GM12864 (cell line): ENCODE measurements around the gene CDK15.

Experiments used
- DNase-seq: peaks from one replicate; pipeline ENCODE4 v3.0.0-alpha.2; 2011; ENCODE audit warnings: low read depth
- H3K4me3 ChIP-seq: 2 replicates; pipeline ENCODE4 v1.5.1; 2011; ENCODE audit warnings: mild to moderate bottlenecking, low read depth, low read length, control low read depth
- CTCF ChIP-seq: IDR thresholded peaks from 2 replicates; pipeline ENCODE4 v1.5.1; 2011; ENCODE audit warnings: low read depth, mild to moderate bottlenecking, moderate library complexity, low read length, control low read depth, inconsistent platforms; ENCODE audit errors: missing control alignments

The CDK15 gene

GRCh38 chr2:201769666-201770373 lies 36.5 kb upstream of the CDK15 start:
- no peak for DNase-seq
- H3K4me3 ChIP-seq = no peak overlapping the region
- TF ChIP-seq CTCF = no peak

- no peak for DNase-seq
- no peak overlapping the region for H3K4me3 ChIP-seq
- TF ChIP-seq CTCF = no peak
These were observed 32.3 kb upstream of the CDK15 start for GRCh38 chr2:201773990-201774389.

DNA sequence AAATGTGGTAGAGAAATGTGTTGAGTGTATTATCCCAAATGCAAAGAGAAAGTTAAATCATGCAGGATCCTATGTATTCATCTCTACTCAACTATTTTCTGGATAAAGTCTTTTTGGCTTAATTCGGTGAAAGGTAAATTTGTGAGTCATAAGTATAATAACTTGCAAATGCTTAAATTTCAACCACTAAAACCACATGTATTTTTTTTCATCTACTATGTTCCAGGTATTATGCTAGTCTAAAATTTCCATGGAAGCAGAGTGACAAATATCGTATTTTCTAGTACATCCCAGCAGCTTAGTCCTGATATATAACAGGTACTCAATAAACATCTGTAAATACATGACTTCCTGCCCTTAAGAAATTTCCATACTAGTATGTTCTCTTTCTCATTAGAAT lies 31.8 kb upstream of the CDK15 start:
- no peak overlapping the region for H3K4me3 ChIP-seq
- TF ChIP-seq CTCF = no peak
- DNase-seq = no peak

- no peak for DNase-seq
- TF ChIP-seq CTCF = no peak
- no peak overlapping the region for H3K4me3 ChIP-seq
These were observed 31.0 kb upstream of the CDK15 start for GRCh38 chr2:201775326-201775725.

DNA sequence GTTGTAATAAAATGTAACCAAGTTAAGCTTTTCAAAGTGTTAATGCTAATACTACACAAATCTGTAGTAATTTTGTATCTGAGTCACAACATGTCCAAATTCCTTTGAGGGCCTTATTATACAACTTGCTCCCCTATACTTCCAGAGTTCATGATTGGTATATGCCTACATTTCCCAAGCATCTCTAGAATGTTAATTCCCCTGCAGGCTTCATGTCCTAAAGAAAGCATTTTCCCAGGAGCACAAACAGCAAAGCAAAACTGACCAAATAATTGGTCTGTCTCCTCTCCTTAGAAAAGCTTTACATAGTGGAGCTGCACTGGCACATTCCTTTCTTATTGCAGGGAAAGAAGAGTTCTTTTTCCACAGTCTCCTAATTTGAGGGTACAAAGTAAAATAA lies 29.3 kb upstream of the CDK15 start:
- TF ChIP-seq CTCF = no peak
- H3K4me3 ChIP-seq = no peak overlapping the region
- DNase-seq = no peak

GRCh38 chr2:201777869-201778268 lies 28.5 kb upstream of the CDK15 start:
- no peak overlapping the region for H3K4me3 ChIP-seq
- no peak for DNase-seq
- TF ChIP-seq CTCF = no peak
